Neuronal stem cell (in vitro differentiated cells): Measurements from ENCODE around the gene QRICH2.
A peak's percentile ranks its signal among the peaks of the same experiment; 100 is the strongest.

Experiments
- DNase-seq: peaks from one replicate; pipeline ENCODE4 v3.0.0-alpha.2; 2013; ENCODE audit warnings: low spot score
- H2AFZ ChIP-seq: one replicate; pipeline ENCODE4 v1.6.1; 2013; ENCODE audit warnings: mild to moderate bottlenecking, low read length, inconsistent platforms
- H2AK5ac ChIP-seq: 2 replicates; pipeline ENCODE4 v1.6.1; 2013; ENCODE audit warnings: low read depth, mild to moderate bottlenecking, inconsistent platforms, low read length, moderate library complexity, mixed read lengths
- H2BK120ac ChIP-seq: 2 replicates; pipeline ENCODE4 v1.6.1; 2013; ENCODE audit warnings: low read depth, mild to moderate bottlenecking, inconsistent platforms, low read length, moderate library complexity, mixed read lengths
- H2BK12ac ChIP-seq: one replicate; pipeline ENCODE4 v1.6.1; 2013; ENCODE audit warnings: low read length, inconsistent platforms
- H2BK15ac ChIP-seq: 2 replicates; pipeline ENCODE4 v1.6.1; 2013; ENCODE audit warnings: mild to moderate bottlenecking, low read length, inconsistent platforms, mixed read lengths
- H2BK5ac ChIP-seq: one replicate; pipeline ENCODE4 v1.6.1; 2013; ENCODE audit warnings: inconsistent platforms, mild to moderate bottlenecking, low read length, moderate library complexity
- H3K14ac ChIP-seq: one replicate; pipeline ENCODE4 v1.6.1; 2013; ENCODE audit warnings: low read length, inconsistent platforms
- H3K18ac ChIP-seq: 2 replicates; pipeline ENCODE4 v1.6.1; 2013; ENCODE audit warnings: low read length, inconsistent platforms
- H3K23ac ChIP-seq: 2 replicates; pipeline ENCODE4 v1.6.1; 2013; ENCODE audit warnings: low read depth, mild to moderate bottlenecking, mixed read lengths, low read length, inconsistent platforms; ENCODE audit not compliant: poor library complexity
- H3K27ac ChIP-seq: replicated peaks from 3 replicates; pipeline ENCODE4 v1.5.1; 2013; ENCODE audit warnings: low read length, inconsistent platforms
- H3K27me3 ChIP-seq, 3 experiments: 2 replicates each; pipeline ENCODE4 v1.6.1; 2013; ENCODE audit warnings: low read length in 3 of 3, mild to moderate bottlenecking in 2 of 3, inconsistent platforms in 1 of 3, low read depth in 1 of 3, mixed read lengths in 1 of 3, moderate library complexity in 1 of 3; ENCODE audit not compliant: control insufficient read depth in 3 of 3, insufficient read depth in 3 of 3
- H3K36me3 ChIP-seq, 2 donors: replicated peaks in 1 of 2; 2 replicates each; pipeline ENCODE4 v1.6.1; 2013; ENCODE audit warnings: low read length in 2 of 2; ENCODE audit not compliant: control insufficient read depth in 2 of 2, insufficient read depth in 2 of 2
- H3K4ac ChIP-seq: 2 replicates; pipeline ENCODE4 v1.6.1; 2013; ENCODE audit warnings: inconsistent platforms, mild to moderate bottlenecking, low read length, moderate library complexity
- H3K4me1 ChIP-seq, 2 donors: 1 replicate in 1 of 2; 2 replicates in 1 of 2; pipeline ENCODE4 v1.6.1; 2013; ENCODE audit warnings: low read length in 2 of 2, low read depth in 1 of 2; ENCODE audit not compliant: control insufficient read depth in 2 of 2, insufficient read depth in 1 of 2
- H3K4me2 ChIP-seq: one replicate; pipeline ENCODE4 v1.6.1; 2013; ENCODE audit warnings: mild to moderate bottlenecking, low read length, inconsistent platforms; ENCODE audit not compliant: insufficient read depth, poor library complexity, severe bottlenecking
- H3K4me3 ChIP-seq, 2 donors: 2 replicates each; pipeline ENCODE4 v1.5.1; 2013; ENCODE audit warnings: low read length in 2 of 2, mild to moderate bottlenecking in 2 of 2, inconsistent platforms in 1 of 2, moderate library complexity in 1 of 2
- H3K79me1 ChIP-seq: one replicate; pipeline ENCODE4 v1.6.1; 2013; ENCODE audit warnings: low read depth, mild to moderate bottlenecking, inconsistent platforms, low read length, moderate library complexity
- H3K9ac ChIP-seq: one replicate; pipeline ENCODE4 v1.6.1; 2013; ENCODE audit warnings: mild to moderate bottlenecking, low read depth, low read length, inconsistent platforms; ENCODE audit not compliant: poor library complexity
- H3K9me3 ChIP-seq, 2 donors: replicated peaks in 1 of 2; 2 replicates each; pipeline versions ENCODE3 to v1.6.1; 2013; ENCODE audit warnings: low read length in 2 of 2, mild to moderate bottlenecking in 2 of 2, inconsistent platforms in 1 of 2, low read depth in 1 of 2, mixed read lengths in 1 of 2, moderate library complexity in 1 of 2; ENCODE audit not compliant: control insufficient read depth in 2 of 2, insufficient read depth in 1 of 2
- H4K8ac ChIP-seq: one replicate; pipeline ENCODE4 v1.6.1; 2013; ENCODE audit warnings: low read depth, mild to moderate bottlenecking, inconsistent platforms, low read length, moderate library complexity
- H4K91ac ChIP-seq: one replicate; pipeline ENCODE4 v1.6.1; 2013; ENCODE audit warnings: low read length, low read depth, mild to moderate bottlenecking, inconsistent platforms; ENCODE audit not compliant: poor library complexity
- WGBS, 2 donors: extraction: QIAGEN DNeasy Blood & Tissue Kit; methylation state at CpG; one replicate each; pipeline ENCODE4 v1.1.7; 2013; ENCODE audit warnings: missing lambda C conversion rate in 2 of 2, mixed read lengths in 1 of 2; ENCODE audit not compliant: insufficient read length in 2 of 2, insufficient replicate concordance in 1 of 2; ENCODE audit errors: extremely low coverage in 2 of 2; 5-methylcytosine and 5-hydroxymethylcytosine counted together

The QRICH2 gene

DNA sequence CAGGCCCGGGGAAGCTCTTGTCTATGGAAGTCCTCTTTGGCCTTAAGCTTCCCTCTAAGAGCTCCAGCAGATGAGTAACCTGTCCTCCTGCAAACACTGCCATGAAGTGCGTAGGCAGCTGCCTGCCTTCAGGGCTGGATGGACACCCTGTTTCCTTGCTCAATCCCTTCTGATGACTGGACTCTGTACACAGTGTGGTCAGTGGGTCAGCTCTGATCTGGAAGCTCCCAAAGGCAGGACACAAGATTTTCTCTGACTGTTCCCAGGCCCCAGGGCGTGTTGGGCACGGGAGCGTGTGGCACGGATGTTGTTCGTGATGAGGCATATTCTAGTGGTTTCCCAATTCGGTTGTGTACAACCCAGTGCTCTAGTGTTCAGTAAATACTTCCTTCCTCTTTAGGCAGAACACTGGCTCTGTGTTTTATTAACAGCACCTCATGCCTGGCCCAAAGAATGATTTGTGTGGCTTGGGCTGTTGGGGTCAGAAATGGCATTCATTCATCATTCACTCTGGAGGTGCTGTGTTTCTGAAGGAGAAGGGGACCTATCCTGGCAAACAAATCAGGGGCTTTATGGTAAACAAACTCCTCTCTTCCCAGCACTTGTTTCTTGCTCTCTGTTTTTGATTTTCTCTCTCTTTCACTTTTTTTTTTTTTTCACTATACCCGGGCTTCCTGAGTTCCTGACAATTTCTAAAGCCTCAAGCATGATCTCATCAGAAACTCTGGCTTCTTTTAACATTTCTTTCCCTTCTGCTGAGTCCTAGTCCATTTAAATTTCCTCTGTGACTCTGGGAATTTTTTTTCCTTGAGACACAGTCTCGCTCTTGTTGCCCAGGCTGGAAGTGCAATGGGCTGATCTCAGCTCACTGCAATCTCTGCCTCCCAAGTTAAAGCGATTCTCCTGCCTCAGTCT is 55.8 kb downstream of the QRICH2 start:
- H3K14ac ChIP-seq = no peak overlapping the region
- peaks cover 0 to 8% of the 10 kb centered on the region in 2 donors for H3K4me1 ChIP-seq
- no peak overlapping the region for H3K9ac ChIP-seq
- H4K8ac ChIP-seq = no peak overlapping the region
- H4K91ac ChIP-seq = no peak overlapping the region
- WGBS, 2 donors = no CpG with 5 or more reads among the region's 11 CpGs
- H2BK12ac ChIP-seq = no peak overlapping the region
- H2AFZ ChIP-seq = peak overlapping the region; percentile 72
- no peak for DNase-seq
- no peaks in the 10 kb centered on the region for H3K27me3 ChIP-seq
- H3K9me3 ChIP-seq = peaks cover 0 to 4% of the 10 kb centered on the region in 2 donors
- H3K23ac ChIP-seq = no peak overlapping the region
- no peak overlapping the region for H2BK5ac ChIP-seq
- H3K4ac ChIP-seq = no peak overlapping the region
- no peak overlapping the region for H2AK5ac ChIP-seq
- no peak overlapping the region for H2BK120ac ChIP-seq
- H3K36me3 ChIP-seq = no peaks in the 10 kb centered on the region
- no peak overlapping the region for H3K4me3 ChIP-seq
- H2BK15ac ChIP-seq = no peak overlapping the region
- H3K18ac ChIP-seq = peak overlapping the region; percentile 45
- H3K27ac ChIP-seq = no peak overlapping the region
- no peak overlapping the region for H3K4me2 ChIP-seq
- H3K79me1 ChIP-seq = no peaks in the 10 kb centered on the region

DNA sequence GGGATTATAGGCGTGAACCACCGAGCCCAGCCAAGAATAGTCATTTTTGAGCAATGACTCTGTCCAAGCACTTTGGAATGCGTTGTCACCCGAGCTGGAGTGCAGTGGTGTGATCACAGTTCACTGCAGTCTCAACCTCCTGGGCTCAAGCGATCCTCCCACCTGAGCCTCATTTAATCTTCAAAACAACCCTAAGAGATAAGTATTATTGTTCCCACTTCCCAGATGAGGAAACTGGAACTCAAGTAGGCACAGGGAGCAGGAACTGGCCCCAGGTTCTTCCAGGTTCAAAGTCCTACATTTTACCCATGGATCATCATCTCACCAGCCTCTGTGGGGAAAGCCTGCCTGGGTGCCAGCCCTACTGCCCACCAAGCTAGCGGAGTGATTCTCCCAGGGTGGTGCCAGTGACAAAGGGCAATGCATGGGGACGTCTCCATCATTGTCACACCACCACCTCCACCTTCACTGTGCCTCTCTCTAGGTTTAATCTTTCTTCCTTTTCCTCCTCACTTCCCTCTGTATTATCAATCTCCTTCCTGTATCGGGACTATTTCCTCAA is 56.5 kb downstream of the QRICH2 start:
- H3K27me3 ChIP-seq = no peaks in the 10 kb centered on the region
- DNase-seq = no peak
- H3K4me1 ChIP-seq = peaks cover 1 to 13% of the 10 kb centered on the region in 2 donors
- no peak overlapping the region for H2AK5ac ChIP-seq
- H4K8ac ChIP-seq = no peak overlapping the region
- H3K4ac ChIP-seq = no peak overlapping the region
- WGBS, 2 donors = no CpG with 5 or more reads among the region's 8 CpGs
- no peak overlapping the region for H4K91ac ChIP-seq
- H3K27ac ChIP-seq = no peak overlapping the region
- no peak overlapping the region for H3K23ac ChIP-seq
- no peak overlapping the region for H3K4me2 ChIP-seq
- no peaks in the 10 kb centered on the region for H3K36me3 ChIP-seq
- peak overlapping the region; percentile 72 for H2AFZ ChIP-seq
- H3K9me3 ChIP-seq = peaks cover 0 to 1% of the 10 kb centered on the region in 2 donors
- H2BK120ac ChIP-seq = no peak overlapping the region
- H2BK15ac ChIP-seq = no peak overlapping the region
- H3K18ac ChIP-seq = no peak overlapping the region
- H3K14ac ChIP-seq = no peak overlapping the region
- no peaks in the 10 kb centered on the region for H3K79me1 ChIP-seq
- no peak overlapping the region for H3K4me3 ChIP-seq
- no peak overlapping the region for H2BK5ac ChIP-seq
- no peak overlapping the region for H3K9ac ChIP-seq
- no peak overlapping the region for H2BK12ac ChIP-seq

DNA sequence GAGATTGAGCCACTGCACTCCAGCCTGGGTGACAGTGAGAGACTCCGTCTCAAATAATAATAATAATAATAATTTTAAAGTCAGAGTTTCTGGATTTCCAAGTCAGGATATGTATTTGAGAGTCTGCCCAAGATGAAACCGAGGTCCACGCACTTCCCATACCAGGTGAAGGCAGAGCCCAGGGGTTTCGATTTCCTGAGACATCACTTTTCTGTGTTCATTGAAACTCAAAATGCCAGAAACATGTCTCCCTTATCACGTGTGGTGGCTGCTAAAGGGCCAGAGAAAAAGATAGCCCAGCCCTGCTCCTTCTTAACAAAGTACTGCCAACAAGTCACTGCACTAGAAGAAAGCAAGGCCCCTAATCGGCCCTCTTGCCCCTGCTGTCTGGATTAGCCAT is 57.9 kb downstream of the QRICH2 start:
- Histone ChIP-seq H3K4me1 (peaks cover 6 to 20% of the 10 kb centered on the region in 2 donors), H3K23ac (no peak overlapping the region), H3K36me3 (no peaks in the 10 kb centered on the region), H4K8ac (no peak overlapping the region), H2AK5ac (no peak overlapping the region), H3K4ac (no peak overlapping the region), H3K27ac (no peak overlapping the region), H3K9ac (no peak overlapping the region), H3K4me2 (no peak overlapping the region), H2BK15ac (no peak overlapping the region), H2BK12ac (no peak overlapping the region), H3K18ac (no peak overlapping the region), H2AFZ (no peak overlapping the region), H3K27me3 (no peaks in the 10 kb centered on the region), H4K91ac (no peak overlapping the region), H3K4me3 (no peak overlapping the region), H3K79me1 (no peaks in the 10 kb centered on the region), H2BK120ac (no peak overlapping the region), H3K9me3 (no peaks in the 10 kb centered on the region), H3K14ac (no peak overlapping the region), H2BK5ac (no peak overlapping the region)
- WGBS, 2 donors = no CpG with 5 or more reads among the region's 6 CpGs
- DNase-seq = no peak

DNA sequence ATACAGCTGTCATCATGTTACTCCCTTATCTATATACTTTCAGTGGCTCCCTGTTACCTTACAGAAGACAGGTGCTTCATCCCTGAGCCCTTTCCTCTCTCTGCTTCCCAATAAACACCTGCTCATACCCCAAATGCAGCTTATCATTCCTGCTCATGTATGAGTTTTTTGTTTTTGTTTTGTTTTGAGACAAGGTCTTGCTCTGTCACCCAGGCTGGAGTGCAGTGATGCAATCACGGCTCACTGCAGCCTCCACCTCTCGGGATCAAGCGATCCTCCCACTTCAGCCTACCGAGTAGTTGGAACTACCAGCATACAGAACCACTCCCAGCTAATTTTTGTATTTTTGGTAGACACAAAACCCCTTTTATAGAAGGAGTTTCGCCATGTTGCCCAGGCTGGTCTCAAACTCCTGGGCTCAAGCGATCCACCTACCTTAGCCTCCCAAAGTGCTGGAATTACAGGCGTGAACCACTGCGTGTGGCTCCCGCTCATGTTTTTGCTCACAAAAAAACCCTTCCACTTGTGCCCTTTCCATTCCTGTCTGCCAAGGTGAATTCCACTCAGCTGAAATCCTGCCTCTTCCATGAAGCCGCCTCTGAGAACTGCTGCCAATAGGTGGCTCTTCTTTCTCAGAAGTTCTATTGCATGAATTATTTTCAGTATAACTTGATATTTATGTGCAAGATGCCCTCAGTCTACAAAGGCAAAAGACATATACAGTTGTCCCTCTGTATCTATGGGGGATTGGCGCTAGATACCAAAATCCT is 59.9 kb downstream of the QRICH2 start:
- Histone ChIP-seq H3K4ac (no peak overlapping the region), H2AK5ac (no peak overlapping the region), H3K9ac (no peak overlapping the region), H3K4me1 (peaks cover 6 to 20% of the 10 kb centered on the region in 2 donors), H2BK15ac (no peak overlapping the region), H3K14ac (no peak overlapping the region), H3K18ac (no peak overlapping the region), H4K91ac (no peak overlapping the region), H3K27ac (no peak overlapping the region), H3K4me3 (no peak overlapping the region), H2BK12ac (no peak overlapping the region), H4K8ac (no peak overlapping the region), H3K4me2 (no peak overlapping the region), H2AFZ (no peak overlapping the region), H3K79me1 (no peaks in the 10 kb centered on the region), H3K36me3 (no peaks in the 10 kb centered on the region), H3K23ac (no peak overlapping the region), H2BK5ac (no peak overlapping the region), H2BK120ac (no peak overlapping the region), H3K9me3 (no peaks in the 10 kb centered on the region), H3K27me3 (no peaks in the 10 kb centered on the region)
- no peak for DNase-seq
- WGBS, 2 donors = no CpG with 5 or more reads among the region's 11 CpGs
